NCI-H2196 (cell line): ENCODE results near the gene NOTCH4.

Experiments
- DNase-seq: peaks from one replicate; lab custom pipeline; 2025; ENCODE audit not compliant: unreplicated experiment; lab: John Stamatoyannopoulos, UW

The NOTCH4 gene

DNA sequence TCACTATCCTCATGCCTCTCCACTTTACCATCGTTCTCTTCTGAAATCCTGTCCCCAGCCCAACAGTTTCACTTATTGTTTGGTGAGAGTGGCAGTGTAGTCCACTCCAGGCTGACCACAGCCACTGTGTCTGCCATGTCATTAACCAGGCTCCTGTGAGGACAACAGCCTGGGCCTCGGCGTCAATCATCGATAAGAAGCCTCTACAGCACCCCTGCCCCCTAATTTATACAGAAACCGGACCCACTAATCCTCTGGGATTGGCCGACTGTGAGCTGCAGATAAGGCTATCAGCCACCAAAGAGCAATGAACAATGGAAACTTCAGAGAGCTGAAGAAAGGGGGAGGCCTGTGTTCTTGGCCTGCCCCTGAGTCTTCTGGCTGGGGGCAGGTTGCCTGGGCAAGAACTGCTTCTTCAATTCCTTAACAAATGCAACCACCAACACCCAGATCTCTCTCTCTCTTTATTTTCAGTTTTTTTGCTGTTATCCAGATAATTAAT lies 56.1 kb downstream of the NOTCH4 start:
- no peak for DNase-seq

DNA sequence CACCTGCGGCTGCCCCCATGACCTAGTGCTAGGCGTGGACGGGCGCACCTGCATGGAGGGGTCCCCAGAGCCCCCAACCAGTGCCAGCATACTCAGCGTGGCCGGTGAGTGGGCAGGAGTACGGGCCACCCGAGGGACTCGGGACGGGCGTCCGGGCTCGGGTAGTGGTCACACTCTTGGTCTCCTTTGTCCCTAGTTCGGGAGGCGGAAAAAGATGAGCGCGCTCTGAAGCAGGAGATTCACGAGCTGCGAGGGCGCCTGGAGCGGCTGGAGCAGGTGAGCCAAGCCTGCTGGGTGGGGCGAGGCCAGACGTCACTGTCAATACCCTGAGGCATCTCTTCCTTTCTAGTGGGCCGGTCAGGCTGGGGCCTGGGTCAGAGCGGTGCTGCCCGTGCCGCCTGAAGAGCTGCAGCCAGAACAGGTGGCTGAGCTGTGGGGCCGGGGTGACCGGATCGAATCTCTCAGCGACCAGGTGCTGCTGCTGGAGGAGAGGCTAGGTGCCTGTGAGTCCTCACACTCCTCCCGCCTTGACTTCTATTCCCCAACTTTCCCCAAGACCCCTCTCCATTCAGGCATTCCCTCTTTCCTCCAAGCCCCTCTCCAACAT lies 56.6 kb downstream of the NOTCH4 start:
- no peak for DNase-seq

DNA sequence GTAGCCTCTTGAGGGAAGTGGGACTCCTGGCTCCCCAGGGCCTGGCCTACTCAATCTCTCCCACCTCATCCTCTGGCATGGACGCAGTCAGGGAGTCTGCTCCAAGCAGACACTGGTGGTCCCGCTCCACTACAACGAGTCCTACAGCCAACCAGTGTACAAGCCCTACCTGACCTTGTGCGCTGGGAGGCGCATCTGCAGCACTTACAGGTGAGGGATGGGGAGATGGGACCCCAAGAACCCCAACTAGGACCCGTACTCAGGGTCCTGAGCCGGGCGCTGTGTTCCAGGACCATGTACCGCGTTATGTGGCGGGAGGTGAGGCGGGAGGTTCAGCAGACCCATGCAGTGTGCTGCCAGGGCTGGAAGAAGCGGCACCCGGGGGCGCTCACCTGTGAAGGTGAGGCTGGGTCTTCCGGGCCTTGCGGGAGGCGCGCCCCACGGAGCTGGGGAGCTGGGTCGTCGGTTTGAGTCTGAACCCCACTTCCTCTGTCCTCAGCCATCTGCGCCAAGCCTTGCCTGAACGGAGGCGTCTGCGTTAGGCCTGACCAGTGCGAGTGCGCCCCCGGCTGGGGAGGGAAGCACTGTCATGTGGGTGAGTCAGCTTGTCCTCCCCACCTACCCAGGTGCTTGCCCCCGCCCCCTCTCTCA lies 57.3 kb downstream of the NOTCH4 start:
- no peak for DNase-seq

DNA sequence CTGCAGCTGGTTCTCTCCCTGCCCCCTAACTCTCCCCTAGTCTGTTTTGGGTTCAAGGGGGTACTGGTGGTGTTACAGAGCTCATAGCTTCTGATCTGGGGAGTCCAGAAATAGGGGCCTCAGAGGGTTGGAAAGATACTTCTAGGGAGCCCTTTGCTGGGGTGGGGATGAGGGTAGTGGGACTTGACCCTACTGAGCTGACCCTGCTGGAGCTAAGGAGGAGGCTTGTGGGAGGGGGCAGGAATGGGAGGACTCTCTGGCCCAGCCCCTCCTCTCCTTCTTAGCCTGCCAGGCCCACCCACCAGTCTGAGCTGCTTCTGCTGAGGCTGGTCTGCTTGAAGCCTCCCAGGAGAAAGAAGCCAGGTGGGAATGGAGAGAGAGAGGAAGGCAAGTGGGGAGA lies 59.6 kb downstream of the NOTCH4 start, which contains the start of gene EGFL8:
Gene EGFL8 (plus strand): TSS at position 301 of the 400 bp plus-strand sequence. CDS start 1,571 bp downstream, outside the sequence.
- DNase-seq = no peak

DNA sequence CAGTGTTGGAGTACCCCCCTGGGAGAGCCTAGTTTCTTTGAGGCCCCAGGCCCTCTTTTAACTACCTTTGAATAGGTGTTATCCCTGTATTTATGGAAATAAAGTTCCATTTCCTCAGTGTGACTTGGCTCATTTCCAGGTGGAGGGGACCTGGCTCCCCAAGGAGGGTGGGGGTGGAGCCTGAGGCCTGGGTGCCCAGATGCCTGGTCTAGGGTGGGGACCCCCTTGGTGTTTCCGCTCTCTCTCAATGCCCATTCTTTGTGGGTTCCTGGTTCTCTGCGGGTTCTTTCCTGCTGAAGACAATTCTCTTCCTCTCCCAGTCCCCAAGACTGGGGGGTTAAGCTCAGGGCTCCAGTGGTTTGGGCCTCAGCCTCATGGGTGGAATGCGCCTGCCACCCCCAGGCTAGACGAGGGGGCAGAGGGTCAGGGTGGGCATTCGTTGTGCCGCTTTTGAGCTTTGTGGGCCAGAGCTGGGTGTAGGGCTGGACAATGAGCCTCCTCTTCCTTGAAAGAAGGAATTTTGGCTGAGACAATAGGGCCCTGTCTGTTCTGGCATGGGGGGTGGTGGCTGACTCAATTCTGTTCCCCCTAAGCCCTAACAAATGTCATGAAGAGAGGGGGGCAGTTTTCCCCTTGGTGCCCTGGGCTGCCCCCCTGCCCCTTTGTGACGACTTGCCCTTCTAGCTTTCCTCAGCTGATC lies 60.2 kb downstream of the NOTCH4 start:
- no peak for DNase-seq

DNA sequence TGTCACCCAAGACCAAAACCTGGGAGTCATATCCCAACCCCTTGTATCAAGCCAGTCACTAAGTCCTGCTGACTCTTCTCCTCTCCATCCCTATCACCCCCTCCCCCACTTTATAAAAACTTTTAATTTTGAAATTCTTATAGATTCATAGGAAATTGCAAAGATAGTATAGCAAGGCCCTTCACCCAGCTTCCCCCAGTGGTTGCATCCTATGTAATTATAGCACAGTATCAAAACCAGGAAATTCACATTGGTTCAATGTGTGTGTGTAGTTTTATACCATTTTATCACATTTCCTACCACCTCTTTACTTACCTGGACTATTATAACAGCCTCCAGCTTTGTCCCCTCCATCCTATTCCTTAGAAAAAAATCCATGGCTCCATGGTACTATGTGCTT lies 65.8 kb downstream of the NOTCH4 start:
- no peak for DNase-seq

DNA sequence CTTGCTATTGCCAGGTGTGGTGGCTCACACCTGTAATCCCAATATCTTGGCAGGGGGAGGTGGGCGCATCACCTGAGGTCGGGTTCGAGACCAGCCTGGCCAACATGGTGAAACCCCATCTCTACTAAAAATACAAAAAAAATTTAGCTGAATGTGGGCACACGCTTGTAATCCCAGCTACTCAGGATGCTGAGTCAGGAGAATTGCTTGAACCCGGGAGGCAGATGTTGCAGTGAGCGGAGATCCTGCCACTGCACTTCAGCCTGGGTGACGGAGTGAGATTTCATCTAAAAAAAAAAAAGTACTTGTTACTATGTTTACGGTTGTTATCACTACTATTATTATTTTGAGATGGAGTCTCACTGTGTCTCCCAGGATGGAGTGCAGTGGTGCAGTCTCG lies 67.0 kb downstream of the NOTCH4 start:
- DNase-seq = no peak

DNA sequence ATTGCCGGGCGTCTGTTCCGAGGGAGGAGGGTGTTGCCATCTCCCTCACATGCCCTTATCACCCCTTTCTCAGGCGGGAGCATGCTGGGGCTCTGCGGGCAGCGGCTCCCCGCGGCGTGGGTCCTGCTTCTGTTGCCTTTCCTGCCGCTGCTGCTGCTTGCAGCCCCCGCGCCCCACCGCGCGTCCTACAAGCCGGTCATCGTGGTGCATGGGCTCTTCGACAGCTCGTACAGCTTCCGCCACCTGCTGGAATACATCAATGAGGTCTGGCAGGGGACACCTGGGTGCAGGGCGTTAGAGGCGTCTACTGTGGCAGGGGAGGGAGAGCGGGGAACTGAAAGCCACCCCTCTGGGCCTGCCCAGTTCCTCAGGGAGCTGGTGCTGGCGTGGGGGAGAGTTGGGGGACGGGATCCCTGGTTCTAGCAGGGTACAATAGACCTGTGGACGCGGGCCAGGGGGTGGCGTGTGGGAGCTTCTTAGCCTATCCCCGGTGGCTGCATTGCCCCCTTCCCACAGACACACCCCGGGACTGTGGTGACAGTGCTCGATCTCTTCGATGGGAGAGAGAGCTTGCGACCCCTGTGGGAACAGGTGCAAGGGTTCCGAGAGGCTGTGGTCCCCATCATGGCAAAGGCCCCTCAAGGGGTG lies 69.2 kb downstream of the NOTCH4 start:
- peak; percentile 71 for DNase-seq

DNA sequence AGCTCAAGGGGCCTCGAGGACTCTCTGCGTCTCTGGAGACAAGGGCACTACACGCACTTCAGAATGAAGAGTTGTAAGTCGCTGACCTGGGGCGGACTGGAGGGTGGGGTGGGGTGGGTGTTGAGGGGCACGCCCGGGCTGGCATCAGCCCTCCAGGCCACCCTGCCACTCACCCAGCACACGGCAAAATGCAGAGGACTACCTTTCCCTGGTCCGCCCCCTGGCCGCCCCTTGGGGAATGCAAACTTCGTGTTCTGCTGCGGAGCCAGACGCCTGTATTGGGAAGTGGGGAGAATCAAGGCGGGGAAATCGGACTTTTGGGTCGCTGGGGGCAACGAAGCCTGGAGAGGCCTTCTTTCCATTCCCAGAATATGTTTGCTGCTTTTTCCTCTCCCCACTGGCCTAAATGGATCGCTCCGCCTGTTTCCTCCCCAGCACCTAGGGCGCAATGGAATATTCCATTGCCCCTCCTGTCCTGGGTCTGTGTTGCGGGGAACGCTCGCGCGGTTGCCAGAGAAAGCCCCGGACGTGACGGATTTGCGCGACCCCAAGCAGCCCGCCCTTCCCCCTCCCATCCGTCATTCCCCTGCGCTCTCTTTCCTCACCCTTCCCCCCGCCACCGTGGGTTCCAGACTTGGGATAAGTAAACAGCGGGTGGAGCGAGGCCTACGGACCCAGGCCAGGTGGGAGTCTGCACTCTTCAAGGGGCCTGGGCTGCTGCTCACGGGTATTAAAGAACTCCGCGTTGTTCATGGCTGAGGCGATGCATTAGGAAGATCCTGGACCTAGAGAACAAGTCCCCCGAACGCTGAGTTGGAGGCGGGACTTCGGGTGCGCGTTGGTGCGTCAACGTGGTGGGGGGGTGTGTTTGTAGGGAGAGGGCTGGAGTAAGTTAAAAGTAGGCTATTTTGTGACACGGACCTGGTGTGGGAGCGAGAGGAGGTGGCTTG lies 70.0 kb downstream of the NOTCH4 start, which contains the start of gene PPT2:
Gene PPT2 (plus strand): TSS at position 578 of the 950 bp plus-strand sequence. CDS start 454 bp downstream, outside the sequence.
- DNase-seq = peak; percentile 88

DNA sequence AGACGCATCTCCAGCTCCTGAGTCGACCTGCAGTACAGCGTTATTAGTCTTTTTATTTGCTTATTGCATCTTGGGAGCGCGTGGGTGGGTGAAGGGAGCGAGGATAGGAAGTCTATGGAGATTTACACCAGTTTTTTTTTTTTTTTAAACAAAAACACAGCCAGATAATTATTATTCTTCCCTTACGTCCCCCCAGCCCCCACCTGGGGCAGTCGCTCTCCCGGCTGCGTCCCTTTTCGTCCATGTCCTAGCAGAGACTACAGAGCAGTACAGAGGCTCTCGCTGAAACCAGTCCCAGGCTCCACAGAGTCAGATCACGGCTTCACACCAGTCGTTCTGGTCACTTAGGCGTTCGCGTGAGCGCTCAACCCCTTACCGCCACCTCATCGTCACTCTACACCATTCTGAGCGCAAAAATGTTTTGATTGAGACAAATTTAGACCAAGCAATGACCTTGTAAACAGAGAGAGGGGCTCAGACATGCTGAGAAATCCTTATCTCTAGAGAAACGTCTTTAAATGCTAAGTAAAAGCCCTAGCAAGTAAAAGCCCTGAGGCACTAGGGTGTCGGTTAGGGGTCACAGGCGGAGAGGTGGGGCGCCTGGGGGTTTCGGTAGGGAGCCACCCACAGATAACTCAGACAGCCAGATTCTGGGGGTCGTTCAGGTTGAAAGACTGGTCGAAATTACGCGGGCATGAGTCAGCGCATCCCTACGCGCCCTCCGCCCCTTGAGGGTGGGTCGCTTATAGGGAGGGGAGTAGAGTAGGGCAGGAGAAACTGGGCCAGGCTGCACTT lies 70.9 kb downstream of the NOTCH4 start:
- DNase-seq = no peak

DNA sequence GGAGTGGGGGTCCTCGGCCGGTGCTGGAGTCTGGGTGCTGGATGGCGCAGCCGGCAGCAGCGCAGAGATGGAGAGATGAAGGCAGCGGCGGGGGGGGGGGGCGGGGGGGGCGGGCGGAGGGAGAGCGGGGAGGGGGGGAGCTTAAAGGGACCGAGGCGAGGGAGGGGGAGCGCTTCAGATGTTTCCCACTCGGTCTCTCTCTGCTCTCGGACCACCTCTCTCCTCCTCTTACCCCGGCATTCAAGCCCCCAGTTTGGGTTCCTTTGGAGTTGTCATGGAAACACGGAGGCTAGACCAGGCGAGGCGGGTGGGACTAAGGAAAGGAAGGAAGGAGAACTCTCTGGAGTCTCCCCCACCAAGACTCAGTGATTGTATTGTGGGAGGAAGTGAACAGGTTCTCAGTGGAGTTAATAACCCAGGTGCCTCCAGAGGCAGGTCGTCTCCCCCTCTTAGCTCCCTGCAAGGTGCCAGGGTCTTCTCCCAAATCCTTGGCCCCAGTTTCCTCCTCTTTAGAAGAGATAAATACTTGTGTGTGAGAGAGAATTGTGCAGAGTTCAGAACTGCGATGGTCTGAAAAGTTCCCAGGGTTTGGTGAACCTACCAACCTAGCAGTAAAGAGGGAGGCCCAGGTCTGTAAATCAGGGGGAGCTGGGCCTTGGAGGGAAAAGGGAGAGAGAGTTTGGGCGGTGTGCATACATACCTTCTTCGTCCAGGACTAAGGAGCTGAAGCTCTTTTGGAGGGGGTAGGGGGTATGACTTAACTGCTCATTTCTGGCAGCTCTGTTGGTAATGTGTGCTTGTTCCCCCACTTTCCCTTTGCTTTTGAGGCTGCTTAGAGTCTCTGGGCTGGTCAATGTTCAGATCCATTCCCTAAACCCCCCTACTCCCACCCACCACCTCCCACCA lies 71.8 kb downstream of the NOTCH4 start, which contains the start of gene PRRT1:
Gene PRRT1 (minus strand): TSS at position 77 of the 906 bp plus-strand sequence. CDS start 112 bp downstream, outside the sequence.
- no peak for DNase-seq

DNA sequence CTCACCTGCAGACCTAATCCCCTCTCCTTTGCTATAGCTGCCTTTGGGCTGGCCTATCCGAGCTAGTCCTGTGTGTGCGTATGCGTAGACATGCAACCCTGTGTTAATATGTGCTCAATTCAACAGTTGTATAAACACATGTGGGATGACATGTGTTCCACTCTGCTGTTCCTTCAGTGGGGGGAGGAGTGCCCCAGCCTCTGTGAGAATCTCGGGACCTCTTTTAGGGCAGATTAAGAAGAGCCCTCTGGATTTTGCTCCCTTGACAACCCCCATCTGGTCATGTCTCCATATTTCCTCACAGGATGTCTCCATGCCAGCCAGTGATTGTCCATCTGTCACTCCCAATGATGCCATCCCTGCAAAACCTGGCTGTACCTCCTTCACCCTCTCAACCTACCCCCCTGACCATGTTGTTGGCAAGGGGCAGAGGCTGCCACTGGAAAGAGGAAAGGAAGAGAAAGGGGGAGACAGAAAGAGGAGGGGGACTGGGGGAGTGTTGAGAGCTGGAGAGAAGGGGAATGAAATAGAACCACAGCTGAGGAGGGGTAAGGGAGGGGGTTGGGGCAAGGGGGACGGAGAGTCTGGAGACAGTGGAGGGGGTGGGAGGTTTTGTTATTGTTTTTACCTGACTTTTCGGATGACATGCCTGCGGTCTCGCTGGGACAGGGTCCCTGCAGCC lies 72.5 kb downstream of the NOTCH4 start:
- DNase-seq = no peak

DNA sequence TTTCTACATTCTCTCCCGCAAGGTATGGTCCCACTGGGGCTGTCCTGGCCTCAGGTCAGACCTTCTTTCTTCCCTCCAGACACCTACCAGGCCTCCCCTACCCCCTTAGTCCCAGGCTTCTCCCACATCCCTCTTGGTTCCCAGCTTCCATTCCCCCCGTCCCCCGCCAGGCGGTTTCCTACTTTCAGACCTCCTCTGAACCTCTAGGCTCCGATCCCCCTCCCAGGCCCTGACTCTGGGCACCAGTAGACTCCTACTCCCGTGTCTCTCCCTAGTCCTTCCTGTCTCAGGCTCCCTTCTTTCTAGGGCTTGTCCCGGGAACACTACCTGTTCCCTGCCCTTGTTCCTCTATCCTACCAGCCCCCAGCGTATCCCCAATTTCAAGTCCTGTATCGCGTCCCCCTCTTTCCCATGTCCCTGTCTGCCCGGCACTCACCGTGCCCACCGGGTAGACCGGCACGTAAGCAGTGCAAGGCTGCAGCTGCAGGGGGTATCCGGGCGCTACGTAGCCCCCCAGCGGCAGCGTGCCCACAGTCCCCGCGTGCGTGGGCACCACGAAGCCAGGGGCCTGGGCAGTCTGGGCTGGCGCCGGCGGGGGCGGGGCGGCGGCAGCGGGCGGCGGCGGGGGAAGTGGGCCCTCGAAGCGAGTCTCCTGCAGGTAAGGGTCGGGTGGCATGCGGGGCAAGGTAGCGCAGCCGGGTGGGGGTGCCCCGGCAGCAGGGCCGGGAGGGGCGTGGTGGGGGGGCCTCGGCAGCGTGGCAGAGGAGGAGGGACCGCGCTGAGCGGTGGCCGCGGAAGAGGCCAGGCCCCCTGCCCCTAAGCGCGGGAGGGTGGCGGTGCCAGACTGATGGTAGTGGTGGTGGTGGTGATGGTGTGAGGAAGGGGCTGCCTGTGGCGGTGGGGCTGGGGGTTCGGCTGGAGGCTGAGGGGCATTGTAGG lies 73.7 kb downstream of the NOTCH4 start:
- no peak for DNase-seq

DNA sequence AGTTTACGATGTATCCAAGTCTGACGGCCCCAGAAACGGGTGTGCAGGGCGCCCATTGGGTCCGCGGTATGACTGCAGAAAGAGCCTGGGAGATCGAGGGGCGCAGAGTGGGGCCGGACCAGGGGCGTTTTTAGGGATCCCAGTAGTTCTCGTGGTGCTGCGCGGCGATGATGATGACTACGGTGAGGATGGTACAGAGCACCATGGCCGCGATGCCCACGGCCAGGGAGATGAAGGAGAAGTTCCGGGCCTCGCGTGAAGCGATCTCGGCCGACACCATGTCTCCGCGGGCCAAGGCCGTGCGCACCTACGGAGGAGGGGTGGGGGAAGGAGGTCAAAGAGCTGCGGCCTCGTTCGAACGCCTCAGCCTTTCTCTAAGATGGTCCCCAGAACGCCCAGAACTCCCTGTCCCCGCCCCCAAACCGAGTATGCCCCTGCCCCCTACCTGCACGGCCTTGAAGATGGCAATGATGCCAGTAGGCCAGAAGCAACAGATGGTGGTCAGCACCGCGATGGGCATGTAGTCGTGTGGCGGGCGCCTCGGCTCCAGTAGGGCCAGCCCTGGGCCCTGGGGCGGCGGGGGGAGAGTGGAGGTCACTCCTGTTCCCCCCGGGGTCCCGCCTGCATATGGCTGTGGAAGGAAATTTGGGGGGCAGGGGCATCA lies 74.6 kb downstream of the NOTCH4 start:
- DNase-seq = no peak

DNA sequence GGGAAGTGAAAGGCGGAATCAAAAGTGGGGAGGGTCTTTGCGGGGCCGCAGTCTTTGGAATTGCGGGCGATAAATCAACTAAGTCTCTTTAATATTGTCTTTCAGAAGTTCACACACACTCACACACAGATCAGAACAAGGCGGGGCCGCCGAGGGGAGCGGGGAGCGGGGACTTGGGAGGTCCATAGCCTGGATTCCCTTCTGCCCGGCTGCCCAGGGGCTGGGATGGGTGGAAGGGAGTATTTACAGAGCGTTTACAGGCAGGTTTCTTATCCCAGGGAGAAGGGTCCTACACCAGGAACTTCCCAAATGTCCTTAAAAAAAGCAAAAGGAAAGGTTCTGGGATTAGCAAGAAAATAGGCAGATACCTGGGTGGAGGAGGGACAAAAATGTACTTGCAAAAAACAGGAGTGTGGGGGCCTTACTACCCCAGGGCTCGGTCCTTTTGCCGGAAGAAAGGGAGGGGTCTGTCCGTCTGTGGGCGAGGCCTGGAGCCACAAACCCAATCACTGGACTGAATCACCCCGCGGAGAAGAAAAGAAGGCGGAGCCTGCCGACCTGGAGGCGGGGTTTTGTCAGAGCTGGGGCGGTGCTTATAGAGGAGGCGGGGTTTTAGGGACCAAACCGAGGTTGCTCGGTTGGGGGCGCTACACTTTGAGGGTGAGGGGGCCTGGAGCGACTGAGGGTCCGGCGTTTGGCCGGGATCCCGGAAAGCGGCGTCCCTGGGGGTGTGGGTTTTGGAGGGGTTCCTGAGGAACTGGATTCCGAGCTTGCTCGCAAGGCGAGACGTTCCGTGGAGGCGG lies 75.4 kb downstream of the NOTCH4 start:
- no peak for DNase-seq
